Keratinocyte (primary cell): ENCODE results near the gene ZNF382. TPM values are rescaled to one million over a fixed set of nuclear protein-coding genes. Genes with fewer than 3 reads are reported as not detected.

Experiments used
- DNase-seq: peaks from one replicate; pipeline ENCODE4 v3.0.0-alpha.2; 2011; ENCODE audit warnings: low read depth, missing footprints, low spot score
- FAIRE-seq: peaks from 2 replicates; lab custom pipeline; 2011; peaks lifted over from hg19 to GRCh38; lab: Jason Lieb, UNC
- H2AFZ ChIP-seq: 2 replicates; pipeline ENCODE4 v1.6.0; 2012; ENCODE audit warnings: low read length, control low read depth, inconsistent platforms; ENCODE audit not compliant: control insufficient read depth
- H3K27ac ChIP-seq: 2 replicates; pipeline ENCODE4 v1.5.1; 2011; ENCODE audit warnings: low read length; ENCODE audit not compliant: control insufficient read depth, insufficient read depth
- H3K27me3 ChIP-seq: 3 replicates; pipeline ENCODE4 v1.6.0; 2011; ENCODE audit warnings: low read length; ENCODE audit not compliant: control insufficient read depth, insufficient read depth; ENCODE audit errors: extremely low read depth
- H3K36me3 ChIP-seq, 2 experiments: 2 replicates in 1 of 2; 3 replicates in 1 of 2; pipeline ENCODE4 v1.5.1; 2011; ENCODE audit warnings: low read length in 2 of 2, mild to moderate bottlenecking in 1 of 2; ENCODE audit not compliant: control insufficient read depth in 2 of 2, insufficient read depth in 2 of 2; ENCODE audit errors: extremely low read depth in 1 of 2
- H3K4me1 ChIP-seq: 3 replicates; pipeline ENCODE4 v1.5.1; 2011; ENCODE audit warnings: low read length; ENCODE audit not compliant: control insufficient read depth, insufficient read depth; ENCODE audit errors: extremely low read depth
- H3K4me2 ChIP-seq: 3 replicates; pipeline ENCODE4 v1.6.0; 2011; ENCODE audit warnings: low read depth, low read length; ENCODE audit not compliant: control insufficient read depth, insufficient read depth; ENCODE audit errors: extremely low read depth
- H3K4me3 ChIP-seq, 3 experiments: fragments of 200-600 bp in 1 of 3; sonication (generic) in 1 of 3; 2 replicates in 2 of 3; 3 replicates in 1 of 3; pipeline ENCODE4 v1.5.1; 2011 to 2016; ENCODE audit warnings: low read length in 3 of 3, mild to moderate bottlenecking in 3 of 3, control low read depth in 2 of 3, inconsistent platforms in 1 of 3, low read depth in 1 of 3, mixed read lengths in 1 of 3, mixed run types in 1 of 3, moderate library complexity in 1 of 3; ENCODE audit not compliant: control insufficient read depth in 2 of 3, insufficient read depth in 2 of 3; ENCODE audit errors: extremely low read depth in 1 of 3
- H3K79me2 ChIP-seq: 2 replicates; pipeline ENCODE4 v1.6.0; 2012; ENCODE audit warnings: low read length; ENCODE audit not compliant: control insufficient read depth, insufficient read depth
- H3K9ac ChIP-seq: 3 replicates; pipeline ENCODE4 v1.6.0; 2011; ENCODE audit warnings: low read length; ENCODE audit not compliant: control insufficient read depth, insufficient read depth; ENCODE audit errors: extremely low read depth
- H3K9me1 ChIP-seq: 3 replicates; pipeline ENCODE4 v1.6.0; 2011; ENCODE audit warnings: low read length; ENCODE audit not compliant: control insufficient read depth, insufficient read depth; ENCODE audit errors: extremely low read depth
- H3K9me3 ChIP-seq: 2 replicates; pipeline ENCODE4 v1.5.1; 2012; ENCODE audit warnings: low read depth, low read length; ENCODE audit not compliant: control insufficient read depth
- H4K20me1 ChIP-seq: 3 replicates; pipeline ENCODE4 v1.6.0; 2011; ENCODE audit warnings: low read length; ENCODE audit not compliant: control insufficient read depth, insufficient read depth; ENCODE audit errors: extremely low read depth
- EZH2 ChIP-seq: IDR thresholded peaks from one replicate; pipeline ENCODE4 v1.6.1; 2012; ENCODE audit warnings: inconsistent platforms, mild to moderate bottlenecking, low read length, moderate library complexity
- dilution Hi-C: fragments of 300-500 bp; cut with MboI; formaldehyde crosslinking; loops from one replicate; pipeline ENCODE4 v1.7.0; 2020; ENCODE audit warnings: low sequenced_read_pairs; ENCODE audit not compliant: extremely low pct_ligation_motif_present
- polyA minus RNA-seq, 3 experiments: library from RNA; depleted of rRNA, polyadenylated mRNA; stranded (reverse); fragments of >200 nt; gene quantifications; 1 replicate in 1 of 3; 2 replicates in 1 of 3; 3 replicates in 1 of 3; pipeline ENCODE4 v1.2.3, GENCODE V29; 2011
- polyA plus RNA-seq, 5 experiments: library from polyadenylated mRNA; depleted of rRNA in 3 of 5; stranded (reverse) in 3 of 5; stranded (forward) in 1 of 5; unstranded in 1 of 5; fragments of >200 nt; gene quantifications; 1 replicate in 1 of 5; 2 replicates in 3 of 5; 3 replicates in 1 of 5; pipeline versions ENCODE4 v1.2.1 to v1.2.3, GENCODE V29; 2011 to 2012; ENCODE audit warnings: missing spikeins in 2 of 5, low read depth in 1 of 5, low replicate concordance in 1 of 5
- TF ChIP-seq, protein P1 (sequence below), 3 experiments: IDR thresholded peaks in 1 of 3; conservative IDR thresholded peaks in 1 of 3; optimal IDR thresholded peaks in 1 of 3; 2 replicates in 2 of 3; 3 replicates in 1 of 3; pipeline versions ENCODE3 to v1.5.1; 2011; ENCODE audit warnings: low read length in 3 of 3, mild to moderate bottlenecking in 3 of 3, moderate library complexity in 2 of 3, control low read depth in 1 of 3, inconsistent platforms in 1 of 3; ENCODE audit not compliant: insufficient read depth in 2 of 3; ENCODE audit errors: extremely low read depth in 1 of 3

The ZNF382 gene
- polyA plus RNA-seq (0.28 to 0.64 TPM (median 0.57 TPM) in 3 replicates), polyA minus RNA-seq (0.39 to 1.1 TPM (median 0.70 TPM) in 3 replicates)
- 0.54 TPM for polyA plus RNA-seq (2011; ENCODE audit: low read depth)
- 0.38 and 0.39 TPM in 2 replicates for polyA plus RNA-seq (2011; cell fraction: cytosol; rRNA removed)
- 2.5 and 2.6 TPM in 2 replicates for polyA plus RNA-seq (2011; cell fraction: nucleus; rRNA removed)
- 0.28 and 0.48 TPM in 2 replicates for polyA plus RNA-seq (2012; ENCODE audit: low replicate concordance)
- not detected for polyA minus RNA-seq (2011; cell fraction: cytosol; rRNA and poly(A)+ RNA removed)
- polyA minus RNA-seq (2011; cell fraction: nucleus; rRNA and poly(A)+ RNA removed): 1.9 and 3.5 TPM in 2 replicates

DNA sequence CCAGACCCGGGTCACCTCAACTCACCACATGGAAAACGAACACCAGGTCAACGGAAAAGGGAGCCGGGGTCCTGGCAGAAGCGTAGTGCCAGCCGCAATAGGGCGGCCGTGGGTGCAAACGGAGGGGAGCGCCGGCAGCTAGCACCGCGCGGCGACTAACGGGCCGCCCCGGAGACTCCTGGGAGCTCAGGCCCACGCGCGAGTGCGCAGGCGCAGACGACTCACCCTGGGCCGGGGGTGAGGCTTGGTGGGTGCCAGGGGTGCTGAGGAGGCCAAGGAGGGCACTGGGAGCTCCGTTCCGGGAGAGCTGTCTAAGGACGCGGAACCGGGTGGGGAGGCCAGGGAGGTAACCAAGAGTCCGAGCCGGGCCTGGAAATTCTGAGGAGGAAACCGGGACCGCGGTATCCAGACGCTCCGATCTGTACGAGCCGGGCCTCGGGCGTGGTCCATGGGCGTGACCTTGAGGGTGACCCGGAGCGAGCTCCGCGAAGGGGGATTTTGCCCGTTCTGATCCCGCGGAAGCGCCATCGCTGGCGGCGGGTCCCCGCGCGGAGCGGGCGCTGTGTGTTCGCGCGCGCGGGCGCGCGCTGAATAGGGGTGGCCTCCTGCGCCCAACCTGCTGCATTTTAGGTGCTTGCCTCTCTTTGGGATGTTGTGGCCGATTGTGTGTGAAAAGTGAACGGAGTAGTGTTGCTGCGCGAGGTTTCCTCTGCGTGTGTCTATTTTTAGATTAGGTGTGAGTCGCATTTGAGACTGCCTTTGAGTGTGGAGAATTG is at the start of gene ZNF382:
Gene ZNF382, plus strand, starts transcription at position 213 of the 776 bp plus-strand sequence. CDS start 4,602 bp downstream, outside the sequence.
- Histone ChIP-seq H4K20me1 (no peaks in the 10 kb centered on the region), H3K79me2 (no peaks in the 10 kb centered on the region), H3K4me3 (peak within 1 kb of the TSS; percentile 39 to 57 (median 50)), H3K27me3 (peaks cover 3% of the 10 kb centered on the region), H3K36me3 (no peaks in the 10 kb centered on the region), H3K4me2 (peak within 1 kb of the TSS; percentile 57), H3K9me1 (no peaks in the 10 kb centered on the region), H2AFZ (peak within 1 kb of the TSS; percentile 67), H3K27ac (no peak within 1 kb of the TSS), H3K4me1 (no peaks in the 10 kb centered on the region), H3K9me3 (peaks cover 6% of the 10 kb centered on the region), H3K9ac (no peak within 1 kb of the TSS)
- FAIRE-seq (no peak), DNase-seq (no peak)
- dilution Hi-C loops: no loop called here
- TF ChIP-seq, protein P1, sequence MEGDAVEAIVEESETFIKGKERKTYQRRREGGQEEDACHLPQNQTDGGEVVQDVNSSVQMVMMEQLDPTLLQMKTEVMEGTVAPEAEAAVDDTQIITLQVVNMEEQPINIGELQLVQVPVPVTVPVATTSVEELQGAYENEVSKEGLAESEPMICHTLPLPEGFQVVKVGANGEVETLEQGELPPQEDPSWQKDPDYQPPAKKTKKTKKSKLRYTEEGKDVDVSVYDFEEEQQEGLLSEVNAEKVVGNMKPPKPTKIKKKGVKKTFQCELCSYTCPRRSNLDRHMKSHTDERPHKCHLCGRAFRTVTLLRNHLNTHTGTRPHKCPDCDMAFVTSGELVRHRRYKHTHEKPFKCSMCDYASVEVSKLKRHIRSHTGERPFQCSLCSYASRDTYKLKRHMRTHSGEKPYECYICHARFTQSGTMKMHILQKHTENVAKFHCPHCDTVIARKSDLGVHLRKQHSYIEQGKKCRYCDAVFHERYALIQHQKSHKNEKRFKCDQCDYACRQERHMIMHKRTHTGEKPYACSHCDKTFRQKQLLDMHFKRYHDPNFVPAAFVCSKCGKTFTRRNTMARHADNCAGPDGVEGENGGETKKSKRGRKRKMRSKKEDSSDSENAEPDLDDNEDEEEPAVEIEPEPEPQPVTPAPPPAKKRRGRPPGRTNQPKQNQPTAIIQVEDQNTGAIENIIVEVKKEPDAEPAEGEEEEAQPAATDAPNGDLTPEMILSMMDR (optimal IDR thresholded peaks at IDR 0.05 in 1 of 3, IDR thresholded peaks at IDR 0.05 in 1 of 3, conservative IDR thresholded peaks at IDR 0.05 in 1 of 3; ENCODE audit: extremely low read depth in 1 of 3, insufficient read depth in 2 of 3, low read length in 3 of 3): no peak
- TF ChIP-seq EZH2: no peak

DNA sequence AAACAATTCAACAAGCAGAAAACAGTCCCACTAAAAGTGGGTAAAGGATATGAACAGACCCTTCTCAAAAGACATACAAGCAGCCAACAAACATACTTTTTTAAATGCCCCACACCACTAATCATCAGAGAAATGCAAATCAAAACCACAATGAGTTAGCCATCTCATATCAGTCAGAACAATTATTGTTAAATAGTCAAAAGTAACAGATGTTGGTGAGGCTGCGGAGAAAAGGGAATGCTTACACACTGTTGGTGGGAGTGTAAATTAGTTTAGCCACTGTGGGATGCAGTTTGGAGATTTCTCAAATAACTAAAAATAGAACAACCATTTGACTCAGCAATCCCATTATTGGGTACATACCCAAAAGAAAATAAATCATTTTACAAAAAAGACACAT is 40.7 kb upstream of the ZNF382 start:
- dilution Hi-C loops: no loop called here
- Histone ChIP-seq H3K9ac (no peak overlapping the region), H4K20me1 (no peaks in the 10 kb centered on the region), H3K9me3 (peaks cover 9% of the 10 kb centered on the region), H3K4me3 (no peak overlapping the region), H3K79me2 (peaks cover 52% of the 10 kb centered on the region), H3K4me1 (no peaks in the 10 kb centered on the region), H3K4me2 (no peak overlapping the region), H3K36me3 (peaks cover 0 to 2% of the 10 kb centered on the region in 2 experiments), H3K27me3 (no peaks in the 10 kb centered on the region), H3K9me1 (no peaks in the 10 kb centered on the region), H2AFZ (no peak overlapping the region), H3K27ac (no peak overlapping the region)
- FAIRE-seq (no peak), DNase-seq (no peak)
- no peak for TF ChIP-seq EZH2
- TF ChIP-seq, protein P1 (optimal IDR thresholded peaks at IDR 0.05 in 1 of 3, IDR thresholded peaks at IDR 0.05 in 1 of 3, conservative IDR thresholded peaks at IDR 0.05 in 1 of 3; ENCODE audit: extremely low read depth in 1 of 3, insufficient read depth in 2 of 3, low read length in 3 of 3): no peak
